ENCODE data around the gene TTC28.
A peak's percentile ranks its signal among the peaks of the same experiment; 100 is the strongest.

The TTC28 gene

DNA sequence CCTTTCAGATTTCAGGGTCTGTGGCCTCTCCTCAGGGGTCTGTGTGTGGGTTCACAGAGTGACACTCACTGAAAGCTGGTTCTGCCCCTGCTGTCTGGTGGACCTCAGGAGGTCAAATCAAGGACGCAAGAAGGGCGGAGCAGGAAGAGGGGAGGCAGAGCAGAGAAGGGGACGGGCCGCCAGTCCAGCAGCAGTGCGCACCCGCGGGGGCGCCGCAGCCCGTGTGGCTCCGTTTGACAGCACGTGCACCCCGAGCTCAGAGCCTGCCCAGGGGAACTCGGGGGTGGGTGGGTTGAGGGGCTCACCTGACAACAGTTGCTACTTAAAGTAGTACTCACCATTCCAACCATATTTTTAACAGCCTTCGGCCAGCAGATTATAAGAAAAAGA, 689.2 kb downstream of the TTC28 start:
- in situ Hi-C loops (cut with MboI; ENCODE audit: low pct_unique_long_range_greater_than_20kb, low sequenced_read_pairs): no loop called here
- DNase-seq: no peak

GRCh38 chr22:27989758-27990450, 689.7 kb downstream of the TTC28 start:
- no peak for DNase-seq
- in situ Hi-C loops (cut with MboI; ENCODE audit: low pct_unique_long_range_greater_than_20kb, low sequenced_read_pairs): no loop called here

- DNase-seq: no peak
- in situ Hi-C loops (cut with MboI; ENCODE audit: low pct_unique_long_range_greater_than_20kb, low sequenced_read_pairs): no loop called here
Observed at GRCh38 chr22:27988704-27989103, 690.9 kb downstream of the TTC28 start.

DNA sequence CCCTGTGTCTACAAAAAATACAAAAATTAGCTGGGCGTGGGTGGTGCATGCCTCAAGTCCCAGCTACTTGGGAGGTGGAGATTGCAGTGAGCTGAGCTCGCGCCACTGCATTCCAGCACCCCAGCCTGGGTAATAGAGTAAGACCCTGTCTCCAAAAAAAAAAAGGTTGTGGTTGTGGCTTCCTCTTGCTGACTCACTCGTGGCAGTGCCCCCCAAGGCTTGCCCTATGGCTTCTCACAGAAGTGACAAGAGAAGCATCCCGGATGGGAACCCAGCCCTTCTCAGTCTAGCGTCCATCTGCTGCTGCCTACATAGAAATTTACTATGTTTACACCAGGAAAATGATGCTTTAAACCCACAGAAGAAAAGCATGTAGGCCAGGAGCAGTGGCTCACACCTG, 692.1 kb downstream of the TTC28 start:
- DNase-seq: peak; percentile 43
- in situ Hi-C loops (cut with MboI; ENCODE audit: low pct_unique_long_range_greater_than_20kb, low sequenced_read_pairs): no loop called here

DNA sequence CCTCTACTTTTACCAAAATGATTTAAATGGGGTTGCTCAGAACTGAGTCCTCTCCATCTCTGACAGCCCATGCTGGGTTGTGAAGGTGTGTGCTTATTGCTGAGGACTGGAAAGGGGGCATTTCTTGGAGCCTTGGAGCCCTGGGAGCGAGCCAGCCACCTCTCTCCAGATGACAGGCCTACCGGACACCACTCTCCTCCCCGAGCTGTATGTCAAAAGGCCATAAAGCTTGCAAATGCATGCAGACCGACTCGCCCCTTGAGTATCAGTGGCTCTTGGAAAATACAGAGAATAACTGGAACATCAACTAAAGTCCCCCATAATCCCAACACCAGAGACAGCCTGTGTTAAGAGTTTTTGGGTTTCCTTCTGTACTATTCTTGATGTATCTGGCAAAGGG, 692.7 kb downstream of the TTC28 start:
- in situ Hi-C loops (cut with MboI; ENCODE audit: low pct_unique_long_range_greater_than_20kb, low sequenced_read_pairs): no loop called here
- DNase-seq: no peak

DNA sequence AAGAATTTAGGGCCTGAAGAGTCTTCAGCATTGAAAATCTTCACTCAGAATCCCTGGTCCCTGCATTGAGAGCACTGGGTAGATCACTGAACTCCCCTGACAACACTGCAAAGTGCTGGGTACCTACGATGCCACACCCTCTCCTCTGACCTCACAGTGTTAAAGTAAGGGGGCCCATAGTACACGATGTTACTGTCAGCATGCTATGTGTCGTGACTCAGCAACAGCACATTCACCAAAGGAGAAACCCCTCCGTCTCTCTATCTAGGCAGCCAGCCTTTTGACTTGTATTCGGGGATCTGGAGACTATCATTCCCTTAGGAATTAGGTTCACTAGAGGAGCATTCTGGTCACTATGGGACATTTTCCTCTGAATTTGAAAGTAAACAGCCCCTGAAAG, 693.2 kb downstream of the TTC28 start:
- no peak for DNase-seq
- in situ Hi-C loops (cut with MboI; ENCODE audit: low pct_unique_long_range_greater_than_20kb, low sequenced_read_pairs): no loop called here

GRCh38 chr22:27985323-27986275, 694.0 kb downstream of the TTC28 start:
- DNase-seq: no peak
- in situ Hi-C loops (cut with MboI; ENCODE audit: low pct_unique_long_range_greater_than_20kb, low sequenced_read_pairs): no loop called here

DNA sequence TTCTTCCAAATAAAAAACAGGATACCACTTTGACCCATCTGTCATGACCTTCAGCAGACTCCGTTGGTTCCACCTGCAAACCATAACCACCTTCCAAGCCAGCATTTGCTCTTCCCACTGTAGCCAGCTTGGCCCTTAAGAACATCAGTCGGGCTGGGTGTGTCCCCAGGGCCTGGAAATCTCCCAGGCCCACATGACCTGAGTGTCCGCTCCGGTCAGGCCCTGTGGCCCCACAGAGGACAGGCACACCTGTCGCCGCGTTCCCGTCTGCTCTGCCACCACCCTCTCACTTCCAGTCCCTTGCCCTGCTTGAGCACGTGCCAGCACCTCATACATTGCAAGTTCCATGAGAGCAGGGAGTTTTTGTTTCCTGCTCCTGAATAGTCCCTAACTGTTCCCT, 694.9 kb downstream of the TTC28 start:
- in situ Hi-C loops (cut with MboI; ENCODE audit: low pct_unique_long_range_greater_than_20kb, low sequenced_read_pairs): no loop called here
- no peak for DNase-seq

- in situ Hi-C loops (cut with MboI; ENCODE audit: low pct_unique_long_range_greater_than_20kb, low sequenced_read_pairs): no loop called here
- no peak for DNase-seq
Observed at GRCh38 chr22:27984001-27984695, 695.5 kb downstream of the TTC28 start.

DNA sequence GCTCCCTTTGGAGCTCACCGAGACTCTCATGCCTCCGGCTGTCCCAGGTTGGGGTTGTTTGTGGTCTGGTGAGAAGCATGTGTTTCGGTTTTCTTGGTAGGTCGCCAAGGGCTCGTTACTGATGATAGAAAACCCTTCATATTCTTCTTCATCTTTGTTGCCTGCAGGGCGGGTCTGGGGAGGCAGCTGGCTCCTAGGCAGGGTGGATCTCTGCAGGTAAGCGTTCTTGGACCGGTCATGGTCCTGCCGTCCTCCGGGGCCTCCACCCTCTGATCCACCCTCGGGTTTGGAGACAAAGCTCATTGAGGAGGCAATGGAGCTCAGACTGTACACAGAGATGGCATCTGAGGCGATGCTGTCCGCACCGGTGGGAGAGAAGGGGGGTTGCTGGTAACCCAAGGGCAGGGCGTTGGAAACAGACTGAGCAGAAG, 696.3 kb downstream of the TTC28 start:
- no peak for DNase-seq

GRCh38 chr22:27982630-27983180, 696.9 kb downstream of the TTC28 start:
- in situ Hi-C loops (cut with MboI; ENCODE audit: low pct_unique_long_range_greater_than_20kb, low sequenced_read_pairs): no loop called here
- DNase-seq: no peak

More for the DNA sequence above, 696.3 kb downstream of the TTC28 start:
- in situ Hi-C loops (cut with MboI; ENCODE audit: low pct_unique_long_range_greater_than_20kb, low sequenced_read_pairs): no loop called here

- in situ Hi-C loops (cut with MboI; ENCODE audit: low pct_unique_long_range_greater_than_20kb, low sequenced_read_pairs): no loop called here
- DNase-seq: no peak
Observed at GRCh38 chr22:27982106-27982505, 697.5 kb downstream of the TTC28 start.

DNA sequence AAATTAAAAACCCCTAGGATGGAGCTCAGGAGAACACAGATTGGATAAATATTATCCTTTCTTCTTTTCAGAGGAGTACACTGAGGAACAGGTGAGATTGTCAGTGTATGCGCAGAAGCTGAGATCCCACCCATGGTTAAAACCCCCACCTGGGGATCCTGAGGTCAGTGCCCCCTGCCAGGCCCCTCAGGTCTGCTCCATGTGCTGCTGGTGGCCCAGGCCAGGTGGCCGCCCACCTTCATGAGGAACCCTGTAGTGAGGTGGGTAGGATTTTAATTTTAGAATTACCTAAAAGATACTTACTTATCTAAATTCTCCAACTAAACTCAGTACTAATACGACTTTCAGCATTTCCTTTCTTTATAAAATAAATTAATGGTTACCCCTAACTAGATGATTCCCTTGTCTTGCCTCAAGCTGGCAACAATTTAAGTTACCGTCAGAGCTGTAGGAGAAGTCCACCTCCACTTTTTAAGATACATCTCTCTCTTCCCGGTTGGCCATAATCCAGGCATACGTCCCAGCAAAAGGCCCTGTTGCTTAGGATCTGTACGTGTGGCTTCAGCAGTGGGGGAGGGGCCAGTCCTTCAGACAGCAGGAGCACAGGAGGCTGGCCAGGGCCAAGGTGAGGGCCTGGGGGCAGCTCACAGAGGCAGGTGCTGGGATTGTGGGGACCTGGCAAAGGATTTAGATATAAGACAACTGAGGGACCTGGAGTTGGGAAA, 699.1 kb downstream of the TTC28 start:
- DNase-seq: no peak
- in situ Hi-C loops (cut with MboI; ENCODE audit: low pct_unique_long_range_greater_than_20kb, low sequenced_read_pairs): no loop called here

DNA sequence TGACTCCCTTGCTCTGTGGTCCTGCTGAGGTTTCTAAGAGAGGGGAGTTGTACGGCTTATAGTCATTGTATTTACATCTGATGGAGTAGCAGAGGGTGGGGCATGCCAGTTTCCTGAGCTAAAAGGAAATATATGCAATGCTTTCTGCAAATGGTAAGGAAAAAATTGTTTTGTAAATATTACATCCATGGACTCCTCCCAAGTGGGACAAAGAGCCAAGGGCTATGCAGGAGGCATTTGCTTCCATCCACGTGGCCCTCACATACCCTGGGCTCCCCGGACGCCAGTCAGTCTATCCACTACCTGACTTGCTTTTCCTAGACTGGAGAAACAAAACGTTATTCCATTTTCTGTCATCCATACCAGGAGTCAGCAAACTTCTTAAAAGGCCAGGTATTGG, 700.8 kb downstream of the TTC28 start:
- no peak for DNase-seq
- in situ Hi-C loops (cut with MboI; ENCODE audit: low pct_unique_long_range_greater_than_20kb, low sequenced_read_pairs): no loop called here

GRCh38 chr22:27978317-27978716, 701.3 kb downstream of the TTC28 start:
- in situ Hi-C loops (cut with MboI; ENCODE audit: low pct_unique_long_range_greater_than_20kb, low sequenced_read_pairs): no loop called here
- no peak for DNase-seq

GRCh38 chr22:27976586-27976985, 703.1 kb downstream of the TTC28 start:
- DNase-seq: no peak
- in situ Hi-C loops (cut with MboI; ENCODE audit: low pct_unique_long_range_greater_than_20kb, low sequenced_read_pairs): no loop called here

GRCh38 chr22:27975381-27976013, 704.1 kb downstream of the TTC28 start:
- in situ Hi-C loops (cut with MboI; ENCODE audit: low pct_unique_long_range_greater_than_20kb, low sequenced_read_pairs): no loop called here
- DNase-seq: no peak

- in situ Hi-C loops (cut with MboI; ENCODE audit: low pct_unique_long_range_greater_than_20kb, low sequenced_read_pairs): no loop called here
- DNase-seq: no peak
Observed at GRCh38 chr22:27973846-27974245, 705.8 kb downstream of the TTC28 start.

Measured in KBM-7 (cell line).